Nephron progenitor cell (in vitro differentiated cells): ENCODE measurements around the gene OR56A1.
A peak's percentile ranks its signal among the peaks of the same experiment; 100 is the strongest.

Experiments used
- DNase-seq: peaks from one replicate; pipeline ENCODE4 v3.0.0; 2021
- H3K27ac Mint-ChIP-seq: 2 replicates; pipeline ENCODE4 v1.8.0; 2021; ENCODE audit warnings: mild to moderate bottlenecking, moderate library complexity, mixed read lengths
- H3K27me3 Mint-ChIP-seq: 2 replicates; pipeline ENCODE4 v1.8.0; 2021; ENCODE audit warnings: mild to moderate bottlenecking, low read depth, mixed read lengths; ENCODE audit not compliant: poor library complexity
- H3K36me3 Mint-ChIP-seq: 2 replicates; pipeline ENCODE4 v1.8.0; 2021; ENCODE audit warnings: low read depth, mixed read lengths
- H3K4me1 Mint-ChIP-seq: 2 replicates; pipeline ENCODE4 v1.8.0; 2021; ENCODE audit warnings: mixed read lengths
- H3K4me3 Mint-ChIP-seq: 2 replicates; pipeline ENCODE4 v1.8.0; 2021; ENCODE audit warnings: mild to moderate bottlenecking, moderate library complexity, mixed read lengths
- H3K9me3 Mint-ChIP-seq: 2 replicates; pipeline ENCODE4 v1.8.0; 2021; ENCODE audit warnings: mild to moderate bottlenecking, moderate library complexity, mixed read lengths
- CTCF ChIP-seq: fragments of 200-600 bp; sonication (generic); IDR thresholded peaks from 2 replicates; pipeline ENCODE4 v1.5.0; 2021; ENCODE audit warnings: antibody characterized with exemption

The OR56A1 gene

DNA sequence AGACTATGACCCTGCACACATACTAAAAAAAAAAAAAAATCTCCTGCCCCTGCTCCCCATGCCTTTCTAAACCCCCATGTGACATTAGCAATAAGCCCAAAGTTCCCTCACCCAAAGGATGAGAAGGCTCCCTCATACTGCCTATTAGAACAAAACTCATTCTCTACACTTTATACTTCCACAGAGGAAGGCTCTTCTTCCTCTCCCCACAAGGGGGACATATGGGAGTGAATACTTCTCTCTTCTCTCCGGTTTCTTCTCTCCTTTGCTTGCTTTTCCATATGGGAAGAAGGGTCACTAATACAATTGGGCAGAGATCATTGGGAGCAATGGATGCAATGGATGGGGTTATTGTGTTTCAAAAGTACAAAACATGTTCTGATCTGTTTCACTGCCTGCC lies 47.1 kb downstream of the OR56A1 start:
- H3K9me3 Mint-ChIP-seq, result peaks cover 32% of the 10 kb centered on the region
- H3K36me3 Mint-ChIP-seq, result no peaks in the 10 kb centered on the region
- H3K4me1 Mint-ChIP-seq, result no peaks in the 10 kb centered on the region
- no peak for DNase-seq
- no peak overlapping the region for H3K4me3 Mint-ChIP-seq
- no peak overlapping the region for H3K27ac Mint-ChIP-seq
- peak; percentile 15 for TF ChIP-seq CTCF
- peaks cover 27% of the 10 kb centered on the region for H3K27me3 Mint-ChIP-seq

- H3K36me3 Mint-ChIP-seq, result no peaks in the 10 kb centered on the region
These were observed 57.0 kb downstream of the OR56A1 start for GRCh38 chr11:5973530-5973929.

More at GRCh38 chr11:5973530-5973929, 57.0 kb downstream of the OR56A1 start:
- Mint-ChIP-seq H3K4me3 (no peak overlapping the region), H3K9me3 (peaks cover 11% of the 10 kb centered on the region), H3K4me1 (no peaks in the 10 kb centered on the region), H3K27me3 (peaks cover 26% of the 10 kb centered on the region), H3K27ac (no peak overlapping the region)
- no peak for DNase-seq
- no peak for TF ChIP-seq CTCF
